ENCODE measurements around the gene CAMTA1. TPM values are rescaled to one million over a fixed set of nuclear protein-coding genes. Genes with fewer than 3 reads are reported as not detected.
A peak's percentile ranks its signal among the peaks of the same experiment; 100 is the strongest.

Gene CAMTA1
- total RNA-seq, 6 experiments from 2014 or later: 78.1 to 96.6 (median 86.1) TPM

- H3K4me1 Mint-ChIP-seq (ENCODE audit: low read depth): peaks cover 47% of the 10 kb centered on the region
These were observed 464.3 kb downstream of the CAMTA1 start for GRCh38 chr1:7249516-7249915.

GRCh38 chr1:7250176-7250575 is 464.9 kb downstream of the CAMTA1 start:
- no peaks in the 10 kb centered on the region for H3K9me3 Mint-ChIP-seq
- peaks cover 54% of the 10 kb centered on the region for H3K4me1 Mint-ChIP-seq (ENCODE audit: low read depth)
- no peaks in the 10 kb centered on the region; the same call in 1 of the 2 replicates for H3K36me3 Mint-ChIP-seq (ENCODE audit: low read depth)
- DNase-seq: peak; percentile 28
- H3K4me3 Mint-ChIP-seq: no peak overlapping the region
- no peak overlapping the region; the same call in 1 of the 2 replicates for H3K27ac Mint-ChIP-seq
- TF ChIP-seq CTCF (IDR thresholded peaks at IDR 0.05): no peak
- peaks cover 2% of the 10 kb centered on the region; the same call in 1 of the 2 replicates for H3K27me3 Mint-ChIP-seq (ENCODE audit: insufficient read depth)

More at GRCh38 chr1:7249516-7249915, 464.3 kb downstream of the CAMTA1 start:
- no peaks in the 10 kb centered on the region for H3K9me3 Mint-ChIP-seq
- no peak for DNase-seq
- TF ChIP-seq CTCF (IDR thresholded peaks at IDR 0.05): no peak
- no peak overlapping the region for H3K4me3 Mint-ChIP-seq
- no peaks in the 10 kb centered on the region for H3K36me3 Mint-ChIP-seq (ENCODE audit: low read depth)
- no peak overlapping the region for H3K27ac Mint-ChIP-seq
- peaks cover 2% of the 10 kb centered on the region; the same call in 1 of the 2 replicates for H3K27me3 Mint-ChIP-seq (ENCODE audit: insufficient read depth)

- H3K4me3 Mint-ChIP-seq: no peak overlapping the region
- peaks cover 60% of the 10 kb centered on the region for H3K4me1 Mint-ChIP-seq (ENCODE audit: low read depth)
- H3K27ac Mint-ChIP-seq: no peak overlapping the region
- peaks cover 2% of the 10 kb centered on the region; the same call in 1 of the 2 replicates for H3K27me3 Mint-ChIP-seq (ENCODE audit: insufficient read depth)
- no peak for TF ChIP-seq CTCF (IDR thresholded peaks at IDR 0.05)
- H3K36me3 Mint-ChIP-seq (ENCODE audit: low read depth): peaks cover 4% of the 10 kb centered on the region; the same call in 1 of the 2 replicates
- DNase-seq: no peak
- H3K9me3 Mint-ChIP-seq: no peaks in the 10 kb centered on the region
These were observed 465.6 kb downstream of the CAMTA1 start for GRCh38 chr1:7250597-7251453.

- Mint-ChIP-seq H3K36me3 (ENCODE audit: low read depth) (peaks cover 4% of the 10 kb centered on the region; the same call in 1 of the 2 replicates), H3K4me3 (no peak overlapping the region), H3K9me3 (no peaks in the 10 kb centered on the region), H3K27ac (no peak overlapping the region), H3K27me3 (ENCODE audit: insufficient read depth) (peaks cover 2% of the 10 kb centered on the region; the same call in 1 of the 2 replicates), H3K4me1 (ENCODE audit: low read depth) (peaks cover 62% of the 10 kb centered on the region)
- TF ChIP-seq CTCF (IDR thresholded peaks at IDR 0.05): no peak
- no peak for DNase-seq
These were observed 466.2 kb downstream of the CAMTA1 start for GRCh38 chr1:7251454-7251800.

- Mint-ChIP-seq H3K27ac (peak overlapping the region; percentile 85), H3K4me1 (ENCODE audit: low read depth) (peaks cover 58% of the 10 kb centered on the region), H3K36me3 (ENCODE audit: low read depth) (peaks cover 4% of the 10 kb centered on the region; the same call in 1 of the 2 replicates), H3K4me3 (no peak overlapping the region), H3K9me3 (no peaks in the 10 kb centered on the region), H3K27me3 (ENCODE audit: insufficient read depth) (no peaks in the 10 kb centered on the region; the same call in 1 of the 2 replicates)
- no peak for TF ChIP-seq CTCF (IDR thresholded peaks at IDR 0.05)
- no peak for DNase-seq
These were observed 467.3 kb downstream of the CAMTA1 start for GRCh38 chr1:7252411-7253117.
